ENCODE results near the gene CUX1.

DNA sequence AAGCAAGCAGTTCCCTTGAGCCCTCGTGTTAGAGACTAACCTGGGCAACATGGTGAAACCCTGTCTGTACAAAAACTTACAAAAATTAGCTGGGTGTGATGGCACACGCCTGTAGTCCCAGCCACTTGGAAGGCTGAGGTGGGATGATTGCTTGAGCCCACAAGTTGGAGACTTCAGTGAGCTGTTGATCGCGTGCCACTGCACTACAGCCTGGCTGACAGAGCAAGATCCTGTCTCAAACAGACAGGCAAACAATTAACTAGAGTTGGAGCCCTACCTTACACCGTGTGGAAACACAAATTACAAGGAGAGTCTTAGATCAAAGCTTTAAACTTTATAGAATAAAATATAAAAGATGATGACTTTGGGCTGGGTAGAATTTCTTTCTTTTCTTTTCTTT, 219.5 kb downstream of the CUX1 start:
- no peak for TF ChIP-seq HNRNPK (IDR thresholded peaks at IDR 0.05; ENCODE audit: low read depth, low read length, poor library complexity, severe bottlenecking)
- TF ChIP-seq, protein P1, sequence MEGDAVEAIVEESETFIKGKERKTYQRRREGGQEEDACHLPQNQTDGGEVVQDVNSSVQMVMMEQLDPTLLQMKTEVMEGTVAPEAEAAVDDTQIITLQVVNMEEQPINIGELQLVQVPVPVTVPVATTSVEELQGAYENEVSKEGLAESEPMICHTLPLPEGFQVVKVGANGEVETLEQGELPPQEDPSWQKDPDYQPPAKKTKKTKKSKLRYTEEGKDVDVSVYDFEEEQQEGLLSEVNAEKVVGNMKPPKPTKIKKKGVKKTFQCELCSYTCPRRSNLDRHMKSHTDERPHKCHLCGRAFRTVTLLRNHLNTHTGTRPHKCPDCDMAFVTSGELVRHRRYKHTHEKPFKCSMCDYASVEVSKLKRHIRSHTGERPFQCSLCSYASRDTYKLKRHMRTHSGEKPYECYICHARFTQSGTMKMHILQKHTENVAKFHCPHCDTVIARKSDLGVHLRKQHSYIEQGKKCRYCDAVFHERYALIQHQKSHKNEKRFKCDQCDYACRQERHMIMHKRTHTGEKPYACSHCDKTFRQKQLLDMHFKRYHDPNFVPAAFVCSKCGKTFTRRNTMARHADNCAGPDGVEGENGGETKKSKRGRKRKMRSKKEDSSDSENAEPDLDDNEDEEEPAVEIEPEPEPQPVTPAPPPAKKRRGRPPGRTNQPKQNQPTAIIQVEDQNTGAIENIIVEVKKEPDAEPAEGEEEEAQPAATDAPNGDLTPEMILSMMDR (CRISPR knock-in tag; IDR thresholded peaks at IDR 0.05): no peak
- TF ChIP-seq XRCC5 (optimal IDR thresholded peaks at IDR 0.05; ENCODE audit: low read length): no peak
- TF ChIP-seq HCFC1 (IDR thresholded peaks at IDR 0.05; ENCODE audit: low read depth, low read length): no peak
- TF ChIP-seq FOXJ3 (CRISPR knock-in tag; IDR thresholded peaks at IDR 0.05; ENCODE audit: borderline replicate concordance): no peak
- TF ChIP-seq ZNF224 (CRISPR knock-in tag; IDR thresholded peaks at IDR 0.05): no peak
- TF ChIP-seq, protein P2, sequence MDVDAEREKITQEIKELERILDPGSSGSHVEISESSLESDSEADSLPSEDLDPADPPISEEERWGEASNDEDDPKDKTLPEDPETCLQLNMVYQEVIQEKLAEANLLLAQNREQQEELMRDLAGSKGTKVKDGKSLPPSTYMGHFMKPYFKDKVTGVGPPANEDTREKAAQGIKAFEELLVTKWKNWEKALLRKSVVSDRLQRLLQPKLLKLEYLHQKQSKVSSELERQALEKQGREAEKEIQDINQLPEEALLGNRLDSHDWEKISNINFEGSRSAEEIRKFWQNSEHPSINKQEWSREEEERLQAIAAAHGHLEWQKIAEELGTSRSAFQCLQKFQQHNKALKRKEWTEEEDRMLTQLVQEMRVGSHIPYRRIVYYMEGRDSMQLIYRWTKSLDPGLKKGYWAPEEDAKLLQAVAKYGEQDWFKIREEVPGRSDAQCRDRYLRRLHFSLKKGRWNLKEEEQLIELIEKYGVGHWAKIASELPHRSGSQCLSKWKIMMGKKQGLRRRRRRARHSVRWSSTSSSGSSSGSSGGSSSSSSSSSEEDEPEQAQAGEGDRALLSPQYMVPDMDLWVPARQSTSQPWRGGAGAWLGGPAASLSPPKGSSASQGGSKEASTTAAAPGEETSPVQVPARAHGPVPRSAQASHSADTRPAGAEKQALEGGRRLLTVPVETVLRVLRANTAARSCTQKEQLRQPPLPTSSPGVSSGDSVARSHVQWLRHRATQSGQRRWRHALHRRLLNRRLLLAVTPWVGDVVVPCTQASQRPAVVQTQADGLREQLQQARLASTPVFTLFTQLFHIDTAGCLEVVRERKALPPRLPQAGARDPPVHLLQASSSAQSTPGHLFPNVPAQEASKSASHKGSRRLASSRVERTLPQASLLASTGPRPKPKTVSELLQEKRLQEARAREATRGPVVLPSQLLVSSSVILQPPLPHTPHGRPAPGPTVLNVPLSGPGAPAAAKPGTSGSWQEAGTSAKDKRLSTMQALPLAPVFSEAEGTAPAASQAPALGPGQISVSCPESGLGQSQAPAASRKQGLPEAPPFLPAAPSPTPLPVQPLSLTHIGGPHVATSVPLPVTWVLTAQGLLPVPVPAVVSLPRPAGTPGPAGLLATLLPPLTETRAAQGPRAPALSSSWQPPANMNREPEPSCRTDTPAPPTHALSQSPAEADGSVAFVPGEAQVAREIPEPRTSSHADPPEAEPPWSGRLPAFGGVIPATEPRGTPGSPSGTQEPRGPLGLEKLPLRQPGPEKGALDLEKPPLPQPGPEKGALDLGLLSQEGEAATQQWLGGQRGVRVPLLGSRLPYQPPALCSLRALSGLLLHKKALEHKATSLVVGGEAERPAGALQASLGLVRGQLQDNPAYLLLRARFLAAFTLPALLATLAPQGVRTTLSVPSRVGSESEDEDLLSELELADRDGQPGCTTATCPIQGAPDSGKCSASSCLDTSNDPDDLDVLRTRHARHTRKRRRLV (CRISPR knock-in tag; IDR thresholded peaks at IDR 0.05): no peak
- no peak for TF ChIP-seq EZH2 (conservative IDR thresholded peaks at IDR 0.05; ENCODE audit: low read depth, low read length)
- TF ChIP-seq CHD2 (IDR thresholded peaks at IDR 0.05; ENCODE audit: low read depth, low read length): no peak
- TF ChIP-seq EP300 (IDR thresholded peaks at IDR 0.05; ENCODE audit: low read depth in 2 of 2, low read length in 2 of 2): no peak
- no peak for TF ChIP-seq EP300 (CRISPR knock-in tag; IDR thresholded peaks at IDR 0.05; ENCODE audit: borderline replicate concordance)
